Activated CD4-positive, alpha-beta T cell treated with anti-CD3 and anti-CD28 coated beads, Interleukin-2, amount 50 U/mL, for 1 hour (primary cell): Measurements from ENCODE around the gene SNRPB.

ENCODE experiments used
- DNase-seq: peaks from one replicate; pipeline ENCODE4 v3.0.0-alpha.2; 2020

SNRPB gene

DNA sequence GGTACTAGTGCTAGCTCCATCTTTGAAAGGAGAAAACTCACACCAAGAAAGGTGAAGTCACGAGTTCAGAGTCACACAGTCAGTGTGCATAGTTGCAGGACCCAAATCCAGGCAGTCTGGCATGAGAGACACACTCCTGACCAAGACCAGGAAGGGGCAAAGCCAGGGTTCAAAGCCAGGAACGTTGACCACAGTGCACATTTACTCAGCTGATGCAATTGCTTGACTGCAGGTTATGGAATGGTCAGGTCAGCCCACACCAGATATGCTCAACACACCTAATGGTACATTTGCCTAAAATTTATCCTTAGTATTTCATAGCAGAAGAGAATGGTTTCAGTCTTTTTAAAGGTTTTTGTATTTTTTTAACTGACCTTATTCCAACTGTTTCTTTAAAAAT lies 52.2 kb downstream of the SNRPB start:
- no peak for DNase-seq

- DNase-seq: no peak
Measured at GRCh38 chr20:2417213-2417541, 53.4 kb downstream of the SNRPB start.

DNA sequence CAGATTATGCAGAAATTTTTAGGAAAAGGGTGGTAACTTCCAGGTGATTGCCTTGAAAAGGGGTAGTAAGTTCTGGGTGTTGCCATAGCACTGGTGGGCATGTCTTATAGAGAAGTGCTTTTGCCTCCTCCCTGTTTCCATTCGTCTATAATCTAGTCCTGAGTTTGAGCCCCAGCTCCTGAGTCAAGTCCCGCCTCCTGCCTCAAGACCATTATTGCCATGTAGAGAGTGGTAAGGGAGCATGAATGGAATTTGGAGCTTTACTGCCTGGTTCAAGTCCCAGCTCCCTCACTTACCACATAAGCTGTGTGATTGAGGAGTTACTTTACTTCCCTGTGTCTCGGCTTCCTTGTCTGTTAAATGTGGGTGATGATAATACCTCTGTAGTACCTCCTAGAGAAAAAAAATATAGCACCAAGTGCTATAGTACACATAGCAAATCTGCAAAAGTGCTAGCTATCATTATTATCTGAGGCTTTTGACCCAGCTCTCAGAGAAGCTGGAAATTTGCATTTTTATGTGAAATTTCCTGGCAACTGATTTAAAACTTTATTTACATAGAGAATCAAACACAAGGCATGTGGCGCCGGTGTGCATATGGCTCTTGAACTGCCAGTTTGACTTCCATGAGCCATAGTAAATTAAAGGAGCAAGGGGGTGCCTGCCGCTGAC lies 53.9 kb downstream of the SNRPB start:
- no peak for DNase-seq
